Hepatocyte (in vitro differentiated cells): Measurements from ENCODE around the gene DNAJC15. TPM values are rescaled to one million over a fixed set of nuclear protein-coding genes. Genes with fewer than 3 reads are reported as not detected.
A peak's percentile ranks its signal among the peaks of the same experiment; 100 is the strongest.

Source experiments
- DNase-seq: peaks from one replicate; pipeline ENCODE4 v3.0.0-alpha.2; 2016; ENCODE audit warnings: low spot score
- H2AFZ ChIP-seq: fragments of 200-600 bp; sonication (generic); 2 replicates; pipeline ENCODE4 v1.6.0; 2016; ENCODE audit warnings: antibody characterized with exemption, mild to moderate bottlenecking
- H3K27ac ChIP-seq: fragments of 200-600 bp; sonication (generic); 2 replicates; pipeline ENCODE4 v1.5.1; 2016; ENCODE audit warnings: mild to moderate bottlenecking
- H3K27me3 ChIP-seq: fragments of 200-600 bp; sonication (generic); 2 replicates; pipeline ENCODE4 v1.6.1; 2016
- H3K36me3 ChIP-seq: fragments of 200-600 bp; sonication (generic); replicated peaks from 2 replicates; pipeline ENCODE4 v1.5.1; 2016; ENCODE audit warnings: low read depth; ENCODE audit not compliant: insufficient read depth
- H3K4me1 ChIP-seq: fragments of 200-600 bp; sonication (generic); 2 replicates; pipeline ENCODE4 v1.5.1; 2016; ENCODE audit warnings: mild to moderate bottlenecking, moderate library complexity; ENCODE audit not compliant: insufficient read depth
- H3K4me2 ChIP-seq: fragments of 200-600 bp; sonication (generic); 2 replicates; pipeline ENCODE4 v1.6.0; 2016
- H3K4me3 ChIP-seq: fragments of 200-600 bp; sonication (generic); 2 replicates; pipeline ENCODE4 v1.5.1; 2016; ENCODE audit warnings: mild to moderate bottlenecking
- H3K79me2 ChIP-seq: fragments of 200-600 bp; sonication (generic); 2 replicates; pipeline ENCODE4 v1.6.0; 2017; ENCODE audit warnings: mild to moderate bottlenecking
- H3K9me2 ChIP-seq: fragments of 200-600 bp; sonication (generic); replicated peaks from 2 replicates; pipeline ENCODE4 v1.6.0; 2017; ENCODE audit warnings: mild to moderate bottlenecking; ENCODE audit not compliant: insufficient read depth
- H3K9me3 ChIP-seq: fragments of 200-600 bp; sonication (generic); 2 replicates; pipeline ENCODE4 v1.5.1; 2016; ENCODE audit warnings: low read depth, mild to moderate bottlenecking
- H4K20me1 ChIP-seq: fragments of 200-600 bp; sonication (generic); 2 replicates; pipeline ENCODE4 v1.6.0; 2016; ENCODE audit warnings: mild to moderate bottlenecking; ENCODE audit not compliant: insufficient read depth, poor library complexity, severe bottlenecking
- EZH2 ChIP-seq: fragments of 200-600 bp; sonication (generic); IDR thresholded peaks from 2 replicates; pipeline ENCODE4 v1.6.1; 2016; ENCODE audit warnings: antibody characterized with exemption, mild to moderate bottlenecking, borderline replicate concordance
- EZH2phosphoT487 ChIP-seq: fragments of 200-600 bp; sonication (generic); IDR thresholded peaks from one replicate; pipeline ENCODE4 v1.6.1; 2018; ENCODE audit warnings: antibody characterized with exemption, mild to moderate bottlenecking, low read depth, moderate library complexity; ENCODE audit not compliant: unreplicated experiment, severe bottlenecking
- WGBS: methylation state at CpG from one replicate; pipeline ENCODE4 v1.1.6; 2016; ENCODE audit warnings: low lambda C conversion rate; ENCODE audit errors: missing lambda C conversion rate; 5-methylcytosine and 5-hydroxymethylcytosine counted together
- polyA plus RNA-seq: library from polyadenylated mRNA; unstranded; fragments of >200 nt; fragmentation: Nextera tagmentation; extraction: Ambion mirVana; gene quantifications from 2 replicates; pipeline ENCODE4 v1.2.1, GENCODE V29; 2016
- total RNA-seq: library from RNA; depleted of rRNA; stranded (reverse); fragments of >200 nt; gene quantifications from 2 replicates; pipeline ENCODE4 v1.2.3, GENCODE V29; 2014
- TF ChIP-seq, protein P1 (sequence below): fragments of 200-600 bp; sonication (generic); IDR thresholded peaks from 2 replicates; pipeline ENCODE4 v1.5.1; 2016; ENCODE audit warnings: antibody characterized with exemption, mild to moderate bottlenecking; ENCODE audit not compliant: poor library complexity

Gene DNAJC15
- total and polyA plus RNA-seq, 2 experiments from 2014 or later, result 3.5 to 10.6 TPM

DNA sequence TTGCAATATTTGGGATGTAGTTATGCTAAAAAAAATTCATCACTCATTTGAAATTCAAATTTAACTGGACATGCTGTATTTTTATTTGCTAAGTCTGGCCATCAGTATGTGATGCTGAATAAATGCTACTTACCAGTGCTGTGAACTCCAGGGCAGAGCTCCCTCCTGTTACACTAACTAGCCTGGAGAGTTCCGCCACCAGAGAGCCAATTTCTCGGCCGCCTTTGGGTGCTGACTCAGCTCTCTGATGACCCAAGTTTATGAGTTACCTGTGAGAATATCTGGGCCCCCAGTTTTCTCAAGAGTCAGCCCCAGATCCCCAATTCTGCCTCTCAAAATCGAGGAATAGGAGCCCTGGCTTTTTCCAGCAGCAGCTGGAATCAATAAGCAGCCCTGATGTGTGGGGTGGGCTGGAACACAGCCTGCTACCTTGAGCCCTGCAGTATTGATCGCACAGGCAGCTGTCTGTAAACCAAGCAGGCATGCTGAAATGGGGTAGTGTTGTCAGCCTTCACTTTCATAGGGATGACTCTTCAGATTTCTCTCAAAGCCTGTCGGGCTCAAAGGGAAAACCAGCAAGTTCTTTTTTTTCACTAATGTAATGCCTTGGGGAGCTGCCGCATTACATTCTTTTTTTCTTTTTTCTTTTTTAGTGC, 113.7 kb downstream of the DNAJC15 start:
- H4K20me1 ChIP-seq, result no peaks in the 10 kb centered on the region
- WGBS, result 45% methylated on average over 7 of the region's 7 CpGs
- peak; percentile 19 for DNase-seq
- no peak for TF ChIP-seq EZH2
- no peak for TF ChIP-seq EZH2phosphoT487
- no peak overlapping the region for H2AFZ ChIP-seq
- no peaks in the 10 kb centered on the region for H3K36me3 ChIP-seq
- H3K4me2 ChIP-seq, result peak overlapping the region; percentile 13
- no peak overlapping the region for H3K4me3 ChIP-seq
- H3K27me3 ChIP-seq, result no peaks in the 10 kb centered on the region
- no peaks in the 10 kb centered on the region for H3K9me3 ChIP-seq
- peak overlapping the region; percentile 1 for H3K27ac ChIP-seq
- no peaks in the 10 kb centered on the region for H3K9me2 ChIP-seq
- no peaks in the 10 kb centered on the region for H3K79me2 ChIP-seq
- H3K4me1 ChIP-seq, result peaks cover 10% of the 10 kb centered on the region

DNA sequence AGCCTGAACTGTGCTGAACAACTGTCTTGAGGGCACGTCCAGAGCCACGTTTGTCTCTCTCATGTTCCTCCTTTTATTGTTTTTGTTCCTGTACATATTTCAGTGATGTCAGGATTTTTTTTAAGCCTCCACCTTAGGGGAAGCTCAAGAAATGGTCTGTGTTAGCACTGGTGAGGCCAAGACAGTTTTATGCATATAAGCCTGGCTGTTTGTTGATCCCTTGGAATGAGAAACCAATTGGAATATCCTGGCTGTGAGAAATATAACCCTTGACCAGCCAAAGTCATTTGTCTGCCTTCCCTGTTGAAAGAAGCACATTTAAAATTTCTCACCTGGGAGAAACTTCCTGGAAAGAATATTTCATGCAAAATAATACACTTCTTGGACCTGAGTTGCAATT, 115.8 kb downstream of the DNAJC15 start:
- Histone ChIP-seq H3K79me2 (no peaks in the 10 kb centered on the region), H3K27me3 (no peaks in the 10 kb centered on the region), H3K4me1 (peaks cover 10% of the 10 kb centered on the region), H4K20me1 (no peaks in the 10 kb centered on the region), H3K27ac (no peak overlapping the region), H3K4me3 (no peak overlapping the region), H3K9me2 (no peaks in the 10 kb centered on the region), H3K9me3 (no peaks in the 10 kb centered on the region), H3K4me2 (no peak overlapping the region), H3K36me3 (no peaks in the 10 kb centered on the region), H2AFZ (peak overlapping the region; percentile 9)
- WGBS, result 31% methylated on average over 2 of the region's 2 CpGs
- DNase-seq, result no peak
- TF ChIP-seq EZH2phosphoT487, result no peak
- TF ChIP-seq, protein P1, sequence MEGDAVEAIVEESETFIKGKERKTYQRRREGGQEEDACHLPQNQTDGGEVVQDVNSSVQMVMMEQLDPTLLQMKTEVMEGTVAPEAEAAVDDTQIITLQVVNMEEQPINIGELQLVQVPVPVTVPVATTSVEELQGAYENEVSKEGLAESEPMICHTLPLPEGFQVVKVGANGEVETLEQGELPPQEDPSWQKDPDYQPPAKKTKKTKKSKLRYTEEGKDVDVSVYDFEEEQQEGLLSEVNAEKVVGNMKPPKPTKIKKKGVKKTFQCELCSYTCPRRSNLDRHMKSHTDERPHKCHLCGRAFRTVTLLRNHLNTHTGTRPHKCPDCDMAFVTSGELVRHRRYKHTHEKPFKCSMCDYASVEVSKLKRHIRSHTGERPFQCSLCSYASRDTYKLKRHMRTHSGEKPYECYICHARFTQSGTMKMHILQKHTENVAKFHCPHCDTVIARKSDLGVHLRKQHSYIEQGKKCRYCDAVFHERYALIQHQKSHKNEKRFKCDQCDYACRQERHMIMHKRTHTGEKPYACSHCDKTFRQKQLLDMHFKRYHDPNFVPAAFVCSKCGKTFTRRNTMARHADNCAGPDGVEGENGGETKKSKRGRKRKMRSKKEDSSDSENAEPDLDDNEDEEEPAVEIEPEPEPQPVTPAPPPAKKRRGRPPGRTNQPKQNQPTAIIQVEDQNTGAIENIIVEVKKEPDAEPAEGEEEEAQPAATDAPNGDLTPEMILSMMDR, result no peak
- no peak for TF ChIP-seq EZH2

DNA sequence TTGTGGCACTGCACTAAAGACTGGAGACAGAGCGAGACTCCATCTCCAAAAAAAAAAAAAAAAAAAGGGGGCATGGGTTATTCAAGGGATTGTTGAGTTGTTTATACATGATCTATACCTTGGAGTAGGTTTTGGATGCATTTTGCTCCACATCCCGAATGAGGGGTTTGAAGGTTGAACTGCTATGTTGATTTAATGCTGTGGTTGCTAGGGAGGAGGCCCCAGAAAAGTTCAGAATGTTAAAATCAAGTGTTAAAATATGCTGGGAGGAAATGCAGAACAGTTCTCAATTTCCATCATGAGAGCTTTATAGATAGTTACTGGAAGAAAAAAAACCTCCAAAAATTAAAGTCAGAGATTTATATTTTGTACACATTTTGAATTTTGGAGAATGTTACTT, 116.5 kb downstream of the DNAJC15 start:
- Histone ChIP-seq H3K4me1 (peaks cover 10% of the 10 kb centered on the region), H3K4me3 (no peak overlapping the region), H4K20me1 (no peaks in the 10 kb centered on the region), H3K9me2 (no peaks in the 10 kb centered on the region), H3K27ac (no peak overlapping the region), H2AFZ (no peak overlapping the region), H3K36me3 (no peaks in the 10 kb centered on the region), H3K4me2 (no peak overlapping the region), H3K9me3 (no peaks in the 10 kb centered on the region), H3K27me3 (no peaks in the 10 kb centered on the region), H3K79me2 (no peaks in the 10 kb centered on the region)
- WGBS, result 95% methylated on average over 2 of the region's 2 CpGs
- no peak for DNase-seq
- no peak for TF ChIP-seq EZH2phosphoT487
- no peak for TF ChIP-seq EZH2
- TF ChIP-seq, protein P1, result no peak

DNA sequence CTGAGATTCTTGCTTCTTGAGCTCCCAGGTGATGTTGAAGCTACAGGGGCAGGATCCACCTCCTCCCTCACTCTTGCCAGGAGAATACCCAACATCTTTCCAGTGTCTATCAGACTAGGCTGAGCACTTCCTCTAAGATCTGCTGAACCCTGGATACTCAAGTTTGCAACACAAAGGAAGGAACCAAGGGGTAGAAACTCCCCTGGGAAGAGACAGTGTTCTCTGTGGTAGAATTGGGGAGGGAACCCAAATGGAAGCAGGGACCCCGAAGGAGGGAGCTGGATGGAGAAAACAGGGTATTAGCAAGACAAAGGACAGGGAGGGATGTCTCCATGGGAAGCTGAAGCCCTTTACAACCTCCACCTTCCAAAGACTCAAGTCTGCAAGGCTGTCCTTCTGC, 117.6 kb downstream of the DNAJC15 start:
- 25% methylated on average over 1 of the region's 1 CpG for WGBS
- H3K79me2 ChIP-seq, result no peaks in the 10 kb centered on the region
- peaks cover 10% of the 10 kb centered on the region for H3K4me1 ChIP-seq
- TF ChIP-seq EZH2, result no peak
- TF ChIP-seq, protein P1, result no peak
- TF ChIP-seq EZH2phosphoT487, result no peak
- no peak overlapping the region for H3K4me2 ChIP-seq
- H4K20me1 ChIP-seq, result no peaks in the 10 kb centered on the region
- no peaks in the 10 kb centered on the region for H3K9me2 ChIP-seq
- DNase-seq, result no peak
- H2AFZ ChIP-seq, result no peak overlapping the region
- no peaks in the 10 kb centered on the region for H3K9me3 ChIP-seq
- no peak overlapping the region for H3K4me3 ChIP-seq
- no peaks in the 10 kb centered on the region for H3K36me3 ChIP-seq
- H3K27me3 ChIP-seq, result no peaks in the 10 kb centered on the region
- no peak overlapping the region for H3K27ac ChIP-seq
